Cortex of kidney (tissue), 1 donor: ENCODE results near the gene ZNF77.
"Not testable (repeated sequence)": the region's sequence is repeated elsewhere in the genome, so short reads cannot be mapped to it uniquely, and the experiment has no call there.

Experiments
- DNase-seq: peaks from one replicate; lab custom pipeline; 2025; lab: John Stamatoyannopoulos, UW

ZNF77 gene

DNA sequence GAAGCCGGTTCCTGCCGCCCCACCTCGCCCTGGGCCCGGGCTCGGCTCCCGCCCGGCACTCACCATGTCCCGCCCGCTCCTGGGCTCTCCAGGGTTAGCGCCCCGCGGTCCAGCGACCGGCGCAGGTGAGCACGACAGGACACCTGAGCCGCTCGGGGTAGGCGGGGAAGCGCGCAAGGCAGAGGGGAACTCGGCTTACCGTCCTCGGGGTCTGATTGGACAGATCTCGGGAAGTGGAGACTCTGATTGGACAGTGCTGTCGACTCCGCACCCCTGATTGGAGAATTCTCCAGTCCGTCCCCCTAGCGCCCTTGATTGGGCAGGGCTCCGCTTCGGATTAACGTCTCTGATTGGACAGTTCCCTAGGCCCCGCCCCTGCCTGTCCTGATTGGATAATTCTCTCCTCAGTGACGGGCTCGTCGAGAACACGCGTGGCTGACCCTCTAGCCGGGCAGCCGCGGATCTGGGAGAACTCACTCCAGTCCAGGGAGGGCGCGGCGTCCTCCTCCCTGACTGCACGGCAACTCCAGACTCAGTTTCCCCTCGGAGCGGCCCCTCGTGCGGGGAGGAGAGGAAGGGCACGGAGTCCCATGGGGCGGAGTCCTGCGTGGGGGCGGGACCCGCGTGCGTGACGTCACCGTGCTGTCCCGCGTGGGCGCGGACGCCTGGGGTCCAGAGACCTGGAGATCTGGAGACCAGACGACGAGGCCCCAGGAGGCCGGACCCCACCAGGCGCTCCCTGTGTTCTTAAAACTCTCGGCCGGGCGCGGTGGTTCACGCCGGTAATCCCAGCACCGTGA is at the start of gene ZNF77:
Gene ZNF77 (minus strand): TSS at position 197 of the 800 bp plus-strand sequence. CDS start 131 bp downstream, at position 66.
- DNase-seq = peak; percentile 66

DNA sequence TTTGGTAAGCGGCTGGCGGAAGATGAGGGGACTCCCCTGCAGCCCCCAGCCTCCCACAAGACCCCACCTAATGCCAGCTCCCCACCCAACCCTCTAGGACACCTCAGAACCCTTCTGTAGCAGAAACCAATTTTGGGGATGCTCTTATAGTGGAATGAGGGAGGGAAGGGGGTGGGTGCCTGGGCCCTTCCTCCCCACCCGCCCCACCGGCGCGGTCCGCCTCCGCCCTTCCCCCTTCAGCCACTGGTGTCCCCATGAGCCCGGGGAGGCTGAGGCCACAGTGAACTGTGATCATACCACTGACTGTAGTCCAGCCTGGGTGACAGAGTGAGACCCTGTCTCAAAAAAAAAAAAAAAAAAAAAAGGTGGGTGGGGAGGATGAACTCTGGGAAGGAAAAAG is 48.8 kb upstream of the ZNF77 start:
- DNase-seq = no peak

DNA sequence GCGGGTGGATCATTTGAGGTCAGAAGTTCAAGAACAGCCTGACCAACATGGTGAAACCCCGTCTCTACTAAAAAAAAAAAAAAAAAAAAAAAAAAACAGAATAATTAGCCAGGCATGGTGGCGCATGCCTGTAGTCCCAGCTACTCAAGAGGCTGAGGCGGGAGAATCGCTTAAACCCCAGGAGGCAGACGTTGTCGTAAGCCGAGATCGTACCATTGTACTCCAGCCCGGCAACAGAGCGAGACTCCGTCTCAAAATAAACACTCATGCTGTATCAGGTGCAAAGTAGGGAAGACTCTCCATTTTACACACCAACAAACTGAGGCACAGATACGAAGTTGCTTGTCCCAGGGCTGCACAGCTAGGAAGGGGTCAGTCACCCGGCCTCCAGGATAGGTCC is 48.2 kb upstream of the ZNF77 start:
- no peak for DNase-seq

DNA sequence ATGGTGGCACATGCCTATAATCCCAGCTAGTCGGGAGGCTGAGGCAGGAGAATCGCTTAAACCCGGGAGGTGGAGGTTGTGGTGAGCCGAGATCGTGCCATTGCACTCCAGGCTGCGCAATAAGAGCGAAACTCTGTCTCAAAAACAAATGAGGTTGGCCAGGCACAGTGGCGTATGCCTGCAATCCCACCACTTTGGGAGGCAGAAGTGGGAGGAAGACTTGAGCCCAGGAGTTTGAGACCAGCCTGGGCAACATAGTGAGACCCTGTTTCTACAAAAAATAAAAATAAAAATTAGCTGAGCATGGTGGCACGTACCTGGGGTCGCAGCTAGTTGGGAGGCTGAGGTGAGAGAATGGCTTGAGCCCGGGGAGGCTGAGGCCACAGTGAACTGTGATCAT is 47.6 kb upstream of the ZNF77 start:
- not testable (repeated sequence) for DNase-seq

DNA sequence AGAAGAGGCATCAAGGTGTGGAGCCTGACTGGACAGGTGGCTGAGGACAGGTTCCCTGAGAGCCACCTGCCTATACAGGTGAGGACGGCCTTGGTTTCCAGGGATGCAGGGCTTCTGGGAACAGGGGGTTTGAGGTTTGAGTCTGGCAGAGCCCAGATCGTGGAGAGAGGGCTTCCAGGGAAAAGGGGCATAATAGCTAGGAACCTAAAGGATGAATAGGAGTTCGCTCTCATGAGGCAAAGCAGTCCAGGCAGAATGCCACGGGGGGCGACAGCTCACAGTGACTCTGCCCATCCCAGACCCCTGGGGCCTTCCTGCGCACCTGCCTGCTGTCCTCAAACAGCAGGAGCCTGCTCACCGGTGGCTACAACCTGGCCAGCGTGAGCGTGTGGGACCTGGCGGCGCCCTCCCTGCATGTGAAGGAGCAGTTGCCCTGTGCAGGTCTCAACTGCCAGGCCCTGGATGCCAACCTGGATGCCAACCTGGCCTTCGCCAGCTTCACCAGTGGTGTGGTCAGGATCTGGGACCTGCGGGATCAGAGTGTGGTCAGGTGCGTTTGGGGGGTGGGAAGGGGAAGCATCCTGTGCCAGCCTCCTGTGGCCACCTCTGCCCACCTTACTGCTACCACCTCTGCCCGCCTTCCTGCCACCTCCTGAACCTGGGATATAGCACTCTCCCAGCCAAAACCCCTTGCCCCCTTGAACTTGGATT is 44.6 kb upstream of the ZNF77 start:
- DNase-seq = no peak

DNA sequence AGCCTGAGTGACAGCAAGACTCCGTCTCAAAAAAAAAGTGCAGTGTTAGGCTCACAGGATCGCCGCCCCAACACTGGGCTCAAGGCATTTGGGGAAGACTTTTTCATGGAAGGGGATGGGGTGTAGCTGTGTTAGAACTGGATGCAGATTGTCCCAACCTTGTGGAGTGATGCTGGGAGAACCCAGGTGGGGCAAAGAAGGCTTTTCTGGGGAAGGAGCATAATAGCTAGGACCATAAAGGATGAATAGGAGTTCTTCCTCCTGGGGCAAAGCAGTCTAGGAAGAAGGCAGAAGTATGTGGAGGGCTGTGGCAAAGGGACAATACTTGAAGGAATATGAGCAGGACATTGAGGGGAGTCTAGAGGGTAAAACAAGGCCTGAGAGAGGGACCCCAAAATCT is 43.8 kb upstream of the ZNF77 start:
- no peak for DNase-seq

DNA sequence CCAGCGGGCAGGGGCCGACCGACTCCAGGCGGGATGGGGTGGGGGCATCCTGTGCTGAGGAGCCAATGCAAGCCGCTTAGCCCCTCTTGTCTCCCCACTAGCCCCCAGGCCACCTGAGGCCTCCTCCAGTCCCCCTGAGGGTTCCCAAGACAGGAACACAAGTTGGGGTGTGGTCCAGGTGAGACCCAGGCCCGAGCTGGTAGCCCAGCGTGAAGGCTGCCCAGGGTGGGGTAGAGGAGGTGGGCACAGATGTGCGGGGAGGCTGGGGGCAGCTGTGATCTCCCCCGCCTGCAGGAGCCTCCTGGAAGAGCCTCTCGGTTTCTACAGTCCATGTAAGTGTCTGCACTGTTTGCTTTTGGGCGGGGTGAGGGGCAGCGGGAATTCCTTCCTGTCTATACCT is 43.0 kb upstream of the ZNF77 start:
- DNase-seq = no peak

DNA sequence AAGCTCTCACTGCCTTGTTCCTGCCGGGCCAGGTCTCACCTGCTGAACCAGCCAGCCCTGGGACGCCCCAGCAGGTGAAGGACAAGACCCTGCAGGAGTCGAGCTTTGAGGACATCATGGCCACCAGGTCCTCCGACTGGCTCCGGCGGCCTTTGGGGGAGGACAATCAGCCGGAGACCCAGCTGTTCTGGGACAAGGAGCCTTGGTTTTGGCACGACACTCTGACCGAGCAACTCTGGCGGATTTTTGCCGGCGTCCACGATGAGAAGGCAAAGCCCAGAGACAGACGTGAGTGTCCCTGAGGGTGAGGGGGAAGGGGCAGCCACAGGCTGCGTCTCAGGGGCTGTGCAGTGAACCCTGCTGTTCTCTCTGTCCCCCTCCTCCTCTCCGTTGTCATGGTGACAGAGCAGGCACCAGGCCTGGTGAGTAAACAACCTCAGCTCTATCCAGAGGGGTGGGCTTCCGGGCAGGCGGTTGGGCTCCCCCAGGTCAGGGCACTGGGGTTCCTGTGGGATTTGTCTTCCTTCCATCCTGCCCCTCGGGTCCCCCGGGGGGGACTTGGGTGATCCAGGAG is 42.3 kb upstream of the ZNF77 start:
- no peak for DNase-seq

DNA sequence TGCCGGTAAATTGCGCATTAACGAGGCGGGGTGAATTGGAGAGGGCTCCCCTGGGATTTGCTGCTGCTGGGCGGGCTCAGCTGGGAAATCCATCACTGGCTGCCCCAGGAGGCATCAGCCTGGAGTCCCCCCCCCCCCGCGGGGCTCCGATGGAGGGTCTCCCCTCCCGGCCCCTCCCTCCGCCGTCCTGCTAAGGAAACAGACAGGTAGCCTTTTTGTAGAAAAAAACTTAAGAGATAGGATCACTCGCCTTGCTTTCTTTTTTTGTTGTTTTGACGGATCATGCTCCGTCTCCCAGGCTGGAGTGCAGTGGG is 39.4 kb upstream of the ZNF77 start:
- DNase-seq = no peak

DNA sequence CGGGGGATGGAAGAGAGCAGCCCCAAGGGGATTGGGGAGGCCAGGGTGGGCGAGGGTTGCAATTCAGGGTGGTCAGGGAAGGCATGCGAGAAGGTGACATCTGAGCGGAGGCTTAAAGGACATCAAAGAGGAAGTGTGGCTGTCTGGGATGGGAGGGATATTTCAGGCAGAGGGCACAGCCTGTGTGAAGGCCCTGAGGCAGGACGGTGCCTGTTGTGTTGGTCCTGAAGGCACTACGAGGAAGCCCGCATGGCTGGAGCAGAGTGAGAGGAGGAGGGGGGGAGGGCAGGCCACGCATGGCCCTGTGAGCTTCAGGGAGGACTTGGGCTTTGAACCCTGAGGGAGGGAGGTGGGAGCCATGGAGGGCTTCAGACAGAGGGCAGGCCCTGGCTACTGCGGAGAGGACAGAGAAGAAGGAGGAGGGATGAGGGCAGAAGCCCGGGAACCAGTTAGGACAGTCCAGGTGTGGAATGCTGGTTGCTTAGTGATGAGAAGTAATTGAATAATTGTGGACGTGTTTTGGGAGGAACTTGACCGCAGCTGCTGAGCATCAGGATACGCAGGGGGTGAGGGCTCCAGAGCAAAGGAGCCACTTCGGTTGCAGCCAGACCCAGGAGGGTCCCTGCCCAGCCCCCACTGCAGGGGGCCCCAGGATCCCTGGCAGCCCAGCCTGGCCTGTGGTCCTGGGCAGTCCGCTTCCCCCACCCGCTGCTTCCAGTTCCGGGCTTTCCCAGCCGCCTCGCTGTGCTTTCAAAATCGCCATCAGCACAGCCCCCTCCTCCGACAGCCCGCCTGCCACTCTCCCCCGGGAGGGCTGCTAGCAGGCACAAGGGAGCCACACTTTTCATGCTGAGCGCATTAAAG is 38.8 kb upstream of the ZNF77 start:
- no peak for DNase-seq

DNA sequence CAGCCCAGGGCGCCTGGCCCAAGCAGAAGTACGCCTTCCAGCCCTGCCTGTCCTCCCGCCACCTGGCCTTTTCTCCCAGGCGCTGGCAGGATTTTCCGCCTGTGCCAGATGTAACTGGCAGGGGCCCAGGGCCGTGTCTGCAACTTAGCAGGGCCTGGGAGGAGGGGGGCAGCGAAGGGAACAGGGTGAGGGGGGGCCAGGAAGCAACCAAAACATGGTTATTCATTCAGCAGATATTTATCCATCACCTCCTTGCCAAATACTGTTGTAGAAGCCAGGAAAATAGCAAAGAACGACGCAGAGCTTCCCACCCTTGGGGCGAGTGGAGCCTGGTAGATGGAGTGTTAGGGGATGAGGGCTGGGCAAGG is 38.2 kb upstream of the ZNF77 start:
- DNase-seq = no peak

DNA sequence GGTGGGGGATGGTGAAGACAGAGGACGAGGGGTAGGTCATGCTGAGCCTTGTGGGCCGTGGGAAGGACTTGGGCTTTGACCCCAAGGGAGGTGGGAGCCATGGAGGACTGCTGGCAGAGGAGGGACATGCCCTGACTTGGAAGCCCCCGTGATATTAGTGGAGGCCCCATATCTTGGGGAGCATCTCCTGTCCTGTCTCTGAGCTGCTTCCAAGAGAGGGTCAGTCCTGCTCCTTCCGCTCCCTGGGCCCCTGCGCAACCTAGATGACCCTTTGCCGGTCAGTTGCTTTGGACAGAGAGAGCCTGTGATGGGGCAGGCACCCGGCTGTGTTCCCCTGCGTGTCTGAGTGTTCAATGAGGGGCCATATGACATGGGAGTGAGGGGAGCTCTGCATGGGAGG is 37.8 kb upstream of the ZNF77 start:
- no peak for DNase-seq

DNA sequence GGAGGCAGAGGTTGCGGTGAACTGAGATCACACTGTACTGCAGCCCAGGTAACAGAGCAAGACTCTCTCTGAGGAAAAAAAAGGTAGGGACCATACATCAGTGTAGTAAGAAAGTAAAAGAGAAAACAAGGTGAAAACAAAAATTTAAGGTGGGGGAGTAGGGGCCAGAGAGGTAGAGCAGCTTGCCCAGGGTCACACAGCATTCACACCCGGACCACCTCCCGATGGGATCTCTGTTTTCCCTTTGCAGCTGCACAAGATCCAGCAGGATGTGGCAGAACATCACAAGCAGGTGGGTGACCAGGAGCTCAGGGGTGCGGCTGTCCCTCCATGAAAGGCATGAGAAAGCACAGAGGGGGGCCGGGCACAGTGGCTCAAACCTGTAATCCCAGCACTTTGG is 37.1 kb upstream of the ZNF77 start:
- no peak for DNase-seq

DNA sequence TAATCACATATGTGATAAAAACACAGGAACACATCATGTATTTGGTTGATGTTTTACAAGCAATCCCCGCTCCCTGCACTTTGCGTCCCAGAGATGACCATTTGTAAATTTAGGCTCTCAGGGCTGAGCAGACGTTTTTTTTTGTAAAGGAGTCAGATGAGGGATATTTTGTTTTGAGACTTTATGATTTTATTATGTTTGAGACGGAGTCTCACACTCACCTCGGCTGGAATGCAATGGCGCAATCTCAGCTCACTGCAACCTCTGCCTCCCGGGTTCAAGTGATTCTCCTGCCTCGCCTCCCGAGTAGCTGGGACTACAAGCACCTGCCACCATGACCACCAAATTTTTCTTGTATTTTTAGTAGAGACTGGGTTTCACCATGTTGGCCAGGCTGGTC is 34.0 kb upstream of the ZNF77 start:
- DNase-seq = no peak

DNA sequence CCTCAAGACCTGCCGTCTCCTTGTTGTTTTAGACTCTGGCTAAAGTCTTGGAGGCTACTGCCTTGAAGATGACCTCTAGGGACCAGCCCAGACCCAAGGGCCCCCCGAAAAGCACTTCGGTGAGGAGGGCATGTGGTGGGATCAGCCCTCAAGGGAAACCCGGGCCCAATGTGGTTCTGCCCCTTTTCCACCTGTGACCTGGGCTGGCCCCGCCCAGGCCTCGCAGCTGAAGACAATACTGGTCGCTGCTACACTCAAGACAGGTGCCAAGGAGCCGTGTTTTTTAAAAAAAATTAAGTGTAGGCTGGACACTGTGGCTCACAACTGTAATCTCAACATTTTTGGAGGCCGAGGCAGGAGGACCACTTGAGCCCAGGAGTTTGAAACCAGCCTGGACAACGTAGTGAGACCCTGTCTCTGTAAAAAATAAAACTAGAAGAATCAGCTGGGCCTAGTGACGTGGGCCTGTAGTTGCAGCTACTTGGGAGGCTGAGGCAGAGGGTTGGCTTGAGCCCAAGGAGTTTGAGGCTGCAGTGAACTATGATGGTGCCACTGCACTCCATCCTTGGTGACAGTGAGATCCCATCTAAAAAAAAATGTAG is 33.5 kb upstream of the ZNF77 start:
- no peak for DNase-seq

DNA sequence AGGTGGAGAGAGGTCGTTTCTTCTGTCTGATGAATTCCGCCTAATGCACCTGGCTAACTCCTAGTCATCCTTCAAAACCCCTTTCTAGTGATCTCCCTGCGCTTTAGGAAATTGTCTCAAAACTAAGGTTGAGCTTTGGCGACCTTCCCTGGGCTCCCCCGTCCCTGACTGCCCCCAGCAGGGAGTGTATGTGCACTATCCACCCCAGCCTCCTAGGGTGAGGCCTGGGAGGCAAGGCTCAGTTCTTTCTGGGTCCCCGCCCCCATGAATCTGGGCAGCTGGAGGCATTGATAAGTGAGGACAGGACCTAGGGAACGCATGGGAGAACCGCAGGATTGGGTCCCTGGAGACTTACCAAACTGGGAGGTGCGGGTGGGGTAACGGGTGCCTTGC is 33.0 kb upstream of the ZNF77 start:
- DNase-seq = no peak

DNA sequence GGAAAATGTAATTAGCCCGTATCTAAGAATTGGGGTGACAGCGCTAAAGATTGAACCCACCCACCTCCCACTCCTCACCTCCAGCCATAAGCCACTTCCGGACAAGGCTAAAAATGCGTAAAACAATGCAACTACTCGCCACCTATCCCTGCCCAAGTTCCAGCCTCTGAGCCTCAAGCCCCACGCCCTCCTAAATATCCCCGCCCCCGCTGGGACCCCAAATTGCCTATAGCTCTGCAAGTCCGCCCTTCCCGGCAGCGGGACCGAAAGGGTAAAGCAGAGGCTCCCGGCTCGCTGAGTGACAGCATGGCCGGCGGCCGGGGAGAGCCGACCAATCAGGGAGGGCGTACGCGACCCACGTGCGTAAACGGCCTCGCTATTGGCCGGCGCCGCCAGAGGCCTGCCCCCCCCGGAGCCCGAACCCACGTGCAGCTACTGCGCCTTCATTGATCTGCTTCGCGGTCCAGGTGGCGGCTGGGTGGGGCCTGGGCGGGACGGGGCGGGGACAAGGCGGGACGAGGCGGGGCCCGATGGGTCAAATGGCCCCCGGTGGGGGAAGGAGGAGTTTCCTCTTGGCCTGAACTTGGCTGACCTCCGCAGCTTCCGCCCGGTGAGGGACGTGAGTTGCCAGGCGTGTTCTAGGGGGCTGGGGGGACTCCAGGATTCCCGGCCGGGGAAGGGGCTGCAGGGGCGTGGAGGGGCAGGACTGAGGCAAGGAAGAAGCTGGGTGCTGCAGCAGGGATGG is 32.4 kb upstream of the ZNF77 start, which contains the start of gene TLE6:
Gene TLE6 (plus strand): TSS at position 564 of the 745 bp plus-strand sequence. CDS start 670 bp downstream, outside the sequence.
- peak; percentile 66 for DNase-seq

DNA sequence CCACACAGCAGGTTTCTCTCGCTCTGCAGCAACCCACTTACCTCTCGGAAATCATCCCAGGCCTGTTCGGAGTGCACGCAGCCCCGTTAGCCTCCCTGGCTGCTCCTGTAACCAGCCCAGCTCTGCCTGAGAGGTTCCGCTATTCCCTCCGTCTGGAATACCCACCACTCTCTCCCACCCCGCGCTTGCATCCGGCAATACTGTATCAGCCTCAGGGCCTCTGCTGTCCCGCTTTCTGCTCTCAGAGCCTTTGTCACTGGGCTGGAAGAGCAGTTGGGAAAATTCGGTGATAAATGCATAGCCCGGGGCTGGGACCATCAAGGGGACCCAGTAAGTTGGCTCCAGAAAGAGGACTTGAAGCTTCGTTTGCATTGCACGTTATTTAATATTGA is 31.8 kb upstream of the ZNF77 start:
- no peak for DNase-seq

DNA sequence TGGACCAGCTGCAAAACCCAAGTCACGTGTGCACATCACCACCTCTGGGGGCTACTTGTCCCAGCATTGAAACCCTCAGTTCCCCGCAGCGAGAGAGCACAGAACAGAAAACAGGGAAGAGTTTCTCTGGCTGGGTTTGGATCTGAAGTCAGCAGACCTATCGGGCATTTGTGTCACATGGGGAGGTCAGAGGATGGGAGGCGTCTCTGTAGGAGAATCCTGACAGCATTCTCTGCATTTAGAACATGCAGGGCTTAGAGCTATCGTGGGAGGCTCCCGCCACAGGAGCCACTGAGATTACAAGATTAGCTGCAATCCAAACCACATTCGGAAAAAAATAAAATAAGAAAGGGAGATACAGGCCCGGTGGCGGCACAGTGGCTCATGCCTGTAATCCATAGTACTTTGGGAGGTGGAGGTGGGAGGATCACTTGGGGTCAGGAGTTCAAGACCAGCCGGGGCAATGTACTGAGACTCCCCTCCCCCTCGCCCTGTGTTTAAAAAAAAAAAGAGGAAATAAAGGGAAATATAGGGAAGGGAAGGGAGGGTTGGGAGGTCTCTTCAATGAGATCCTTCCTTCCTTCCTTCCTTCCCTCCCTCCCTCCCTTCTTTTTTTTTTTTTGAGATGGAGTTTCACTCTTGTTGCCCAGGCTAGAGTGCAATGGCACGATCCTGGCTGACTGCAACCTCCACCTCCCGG is 29.7 kb upstream of the ZNF77 start:
- DNase-seq = no peak

DNA sequence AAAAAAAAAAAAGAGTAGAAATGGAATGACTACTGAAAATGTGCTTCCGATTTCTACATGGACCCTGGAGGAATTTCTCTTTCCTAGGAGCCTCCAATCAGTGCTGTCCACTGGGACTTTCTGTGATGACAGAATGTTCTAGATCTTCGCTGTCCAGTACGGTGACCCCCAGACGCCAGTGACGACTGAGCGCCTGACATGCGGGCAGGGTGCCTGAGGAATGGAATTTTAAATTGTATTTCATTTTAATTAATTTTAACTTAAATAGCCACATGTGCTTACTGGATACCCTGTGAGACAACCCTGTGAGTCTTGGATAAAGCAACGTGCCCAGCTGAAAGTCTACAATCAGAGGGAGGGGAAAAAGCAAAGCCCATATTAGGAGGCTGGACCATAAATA is 28.5 kb upstream of the ZNF77 start:
- DNase-seq = no peak
